GM12878 (cell line): ENCODE data around the gene FAM167B. TPM values are rescaled to one million over a fixed set of nuclear protein-coding genes. Genes with fewer than 3 reads are reported as not detected.

Source experiments
- ATAC-seq: fragments of 200-7000 bp; cut with Tn5 transposase; 3 replicates; pipeline ENCODE4 v1.9.1; 2020; ENCODE audit warnings: mild to moderate bottlenecking, moderate library complexity
- BruUV-seq: library from RNA; stranded (reverse); fragments of 400-500 nt; replicated peaks from 2 replicates; lab custom pipeline; 2021; lab: Mats Ljungman, UMichigan
- CTCF ChIA-PET: fragments of 300-600 bp; sonication (Branson Sonifier 250); formaldehyde crosslinking; extraction: SDS; loops from one replicate; lab custom pipeline; 2021; ENCODE audit warnings: inconsistent platforms; lab: Yijun Ruan, JAX
- POLR2A ChIA-PET: fragments of 350-600 bp; formaldehyde crosslinking; extraction: SDS; loops from one replicate; lab custom pipeline; 2021; ENCODE audit warnings: inconsistent platforms; lab: Charles Lee
- RAD21 ChIA-PET: fragments of 300-600 bp; sonication (Branson Sonifier 250); formaldehyde crosslinking; loops from one replicate; lab custom pipeline; 2023; ENCODE audit warnings: antibody characterized with exemption; ENCODE audit not compliant: unreplicated experiment; lab: Charles Lee
- SMC1A ChIA-PET: fragments of 300-600 bp; sonication (Branson Sonifier 250); formaldehyde crosslinking; loops from one replicate; lab custom pipeline; 2023; ENCODE audit not compliant: unreplicated experiment, uncharacterized antibody; lab: Charles Lee
- DNase-seq: peaks from one replicate; pipeline ENCODE4 v3.0.0-alpha.2; 2011; ENCODE audit warnings: low read depth, low spot score
- FAIRE-seq: peaks from 3 replicates; lab custom pipeline; 2011; peaks lifted over from hg19 to GRCh38; lab: Jason Lieb, UNC
- H2AFZ ChIP-seq: 2 replicates; pipeline ENCODE4 v1.6.0; 2011; ENCODE audit warnings: low read depth, low read length, control low read depth; ENCODE audit not compliant: control insufficient read depth
- H3K27ac ChIP-seq: 2 replicates; pipeline ENCODE4 v1.5.1; 2011; ENCODE audit warnings: control low read depth; ENCODE audit not compliant: control insufficient read depth, insufficient read depth
- H3K27me3 ChIP-seq, 2 experiments: replicated peaks in 1 of 2; 2 replicates each; pipeline versions ENCODE4 v1.6.0 to v1.6.1; 2011; ENCODE audit warnings: low read length in 1 of 2; ENCODE audit not compliant: control insufficient read depth in 2 of 2, insufficient read depth in 2 of 2
- H3K36me3 ChIP-seq, 2 experiments: 2 replicates each; pipeline ENCODE4 v1.5.1; 2011; ENCODE audit warnings: low read length in 1 of 2; ENCODE audit not compliant: control insufficient read depth in 2 of 2, insufficient read depth in 2 of 2
- H3K4me1 ChIP-seq: 2 replicates; pipeline ENCODE4 v1.6.1; 2011; ENCODE audit warnings: mild to moderate bottlenecking, low read length, moderate library complexity, mixed read lengths; ENCODE audit not compliant: control insufficient read depth, insufficient read depth
- H3K4me2 ChIP-seq: 2 replicates; pipeline ENCODE4 v1.6.0; 2011; ENCODE audit warnings: control low read depth; ENCODE audit not compliant: control insufficient read depth, insufficient read depth
- H3K4me3 ChIP-seq: fragments of 200-600 bp; sonication (generic); 2 replicates; pipeline ENCODE4 v1.5.1; 2016
- H3K79me2 ChIP-seq: 2 replicates; pipeline ENCODE4 v1.6.0; 2011; ENCODE audit warnings: low read length; ENCODE audit not compliant: control insufficient read depth, insufficient read depth
- H3K9ac ChIP-seq: 2 replicates; pipeline ENCODE4 v1.8.0; 2011; ENCODE audit warnings: low read length, control low read depth, mixed read lengths; ENCODE audit not compliant: control insufficient read depth, insufficient read depth
- H3K9me3 ChIP-seq: replicated peaks from 3 replicates; pipeline ENCODE4 v1.5.1; 2011; ENCODE audit warnings: mild to moderate bottlenecking, low read length; ENCODE audit not compliant: control insufficient read depth, insufficient read depth
- H4K20me1 ChIP-seq: 2 replicates; pipeline ENCODE4 v1.6.0; 2011; ENCODE audit not compliant: control insufficient read depth, insufficient read depth
- CBFB ChIP-seq: IDR thresholded peaks from 2 replicates; pipeline ENCODE4 v1.6.1; 2016; ENCODE audit warnings: antibody characterized with exemption, low read depth
- HDAC2 ChIP-seq: fragments of 200-600 bp; sonication (generic); IDR thresholded peaks from 2 replicates; pipeline ENCODE4 v1.6.1; 2017
- NFYB ChIP-seq: IDR thresholded peaks from 2 replicates; pipeline ENCODE4 v1.6.1; 2011; ENCODE audit warnings: low read depth, mild to moderate bottlenecking, low read length, improper control_type of control experiment, moderate library complexity; ENCODE audit not compliant: insufficient read depth
- POLR2A ChIP-seq: IDR thresholded peaks from 2 replicates; pipeline ENCODE4 v1.6.1; 2011; ENCODE audit warnings: low read depth, mild to moderate bottlenecking, low read length
- WGBS: methylation state at CpG from one replicate; pipeline ENCODE4 v1.1.6; 2016; ENCODE audit warnings: low lambda C conversion rate; ENCODE audit not compliant: insufficient replicate concordance, insufficient coverage; ENCODE audit errors: missing lambda C conversion rate; 5-methylcytosine and 5-hydroxymethylcytosine counted together
- in situ Hi-C: fragments of 300-500 bp; cut with MboI; formaldehyde crosslinking; loops from 9 replicates; pipeline ENCODE4 v1.14.3; 2018; ENCODE audit warnings: mixed read lengths
- intact Hi-C: fragments of 100-400 bp; cut with micrococcal nuclease; formaldehyde crosslinking; loops from one replicate; pipeline ENCODE4 v1.14.2; 2022; ENCODE audit not compliant: unreplicated experiment
- polyA plus RNA-seq, 11 experiments: library from polyadenylated mRNA; depleted of rRNA in 4 of 11; unstranded in 6 of 11; stranded (reverse) in 5 of 11; fragments of >200 nt; fragmentation: Nextera tagmentation in 4 of 11; fragmentation: Illumina TruSeq in 1 of 11; extraction: Ambion mirVana in 4 of 11; extraction: Trizol in 1 of 11; gene quantifications; 1 replicate in 1 of 11; 2 replicates in 10 of 11; pipeline versions ENCODE4 v1.2.1 to v1.2.3, GENCODE V29; 2011 to 2016; ENCODE audit warnings: inconsistent platforms in 2 of 11, missing spikeins in 2 of 11, low read depth in 1 of 11
- total RNA-seq, 4 experiments: library from RNA; depleted of rRNA in 3 of 4; stranded (reverse); fragments of >200 nt in 3 of 4; fragmentation: Illumina TruSeq in 1 of 4; extraction: Trizol in 1 of 4; gene quantifications; 2 replicates each; pipeline versions ENCODE4 v1.2.1 to v1.2.3, GENCODE V29; 2013 to 2021

FAM167B gene
- total and polyA plus RNA-seq, 10 of the 15 experiments (the other 5 are each of a cell fraction or from before 2014, with no cell fraction given): 0.07 to 1.2 (median 0.36) TPM; not detected in 2

DNA sequence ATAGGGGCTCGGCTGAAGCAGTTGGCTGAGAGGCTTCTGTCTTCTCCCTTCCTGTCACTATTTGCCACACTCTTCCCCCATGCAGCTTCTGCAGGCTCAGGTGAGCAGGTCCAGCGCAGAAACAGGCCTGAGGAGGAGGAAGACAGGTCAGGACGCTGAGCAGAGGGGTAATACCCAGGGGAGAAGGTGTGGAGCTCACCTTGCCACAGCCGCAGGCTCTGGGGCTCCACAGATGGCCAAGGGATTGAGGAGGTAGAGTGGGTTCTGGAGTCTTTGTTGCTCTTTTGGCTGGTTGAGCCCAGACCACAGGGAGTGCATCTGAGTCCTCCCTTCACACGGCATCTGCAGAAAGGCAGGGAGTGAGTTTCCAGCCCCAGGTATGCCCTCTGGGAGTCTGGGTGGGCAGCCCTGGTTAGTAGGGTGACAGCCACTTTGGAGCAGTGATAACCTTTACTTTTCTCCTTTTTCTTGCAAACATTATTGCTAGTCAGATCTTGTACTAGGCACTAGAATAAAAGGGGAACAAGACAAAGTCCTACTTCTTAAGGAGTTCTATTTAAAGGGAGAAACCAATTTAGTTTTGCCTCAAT, 15.1 kb upstream of the FAM167B start:
- no peaks in the 10 kb centered on the region for H3K79me2 ChIP-seq
- peaks cover 15 to 19% of the 10 kb centered on the region in 2 experiments; a peak in 3 of 4 replicates for H3K36me3 ChIP-seq
- ChIA-PET SMC1A (interaction anchor here (0.8 kb wide), 1 partner anchor 13 kb away, joined by 3 read pairs; no protein-coding TSS in a partner anchor), CTCF (interaction anchor here (0.8 to 2.8 kb wide), 4 partner anchors 11 to 101 kb away, joined by 3 to 9 read pairs (median 4); no protein-coding TSS in a partner anchor), RAD21 (no interaction called here), POLR2A (no interaction called here)
- no TSS peak for BruUV-seq
- no peaks in the 10 kb centered on the region for H3K4me1 ChIP-seq
- no peak overlapping the region for H3K27ac ChIP-seq
- H4K20me1 ChIP-seq: no peaks in the 10 kb centered on the region
- no peaks in the 10 kb centered on the region for H3K27me3 ChIP-seq
- FAIRE-seq (no peak), DNase-seq (no peak), ATAC-seq (no peak; the same call in 2 of the 3 replicates)
- no peak overlapping the region for H2AFZ ChIP-seq
- H3K9me3 ChIP-seq: no peaks in the 10 kb centered on the region
- in situ Hi-C loops: no loop called here
- no peak overlapping the region for H3K9ac ChIP-seq
- H3K4me3 ChIP-seq: no peak overlapping the region
- intact Hi-C loops: no loop called here
- TF ChIP-seq NFYB (no peak), CBFB (no peak), POLR2A (peak; percentile 51)
- WGBS: 72% methylated on average over 5 of the region's 5 CpGs
- no peak overlapping the region for H3K4me2 ChIP-seq

DNA sequence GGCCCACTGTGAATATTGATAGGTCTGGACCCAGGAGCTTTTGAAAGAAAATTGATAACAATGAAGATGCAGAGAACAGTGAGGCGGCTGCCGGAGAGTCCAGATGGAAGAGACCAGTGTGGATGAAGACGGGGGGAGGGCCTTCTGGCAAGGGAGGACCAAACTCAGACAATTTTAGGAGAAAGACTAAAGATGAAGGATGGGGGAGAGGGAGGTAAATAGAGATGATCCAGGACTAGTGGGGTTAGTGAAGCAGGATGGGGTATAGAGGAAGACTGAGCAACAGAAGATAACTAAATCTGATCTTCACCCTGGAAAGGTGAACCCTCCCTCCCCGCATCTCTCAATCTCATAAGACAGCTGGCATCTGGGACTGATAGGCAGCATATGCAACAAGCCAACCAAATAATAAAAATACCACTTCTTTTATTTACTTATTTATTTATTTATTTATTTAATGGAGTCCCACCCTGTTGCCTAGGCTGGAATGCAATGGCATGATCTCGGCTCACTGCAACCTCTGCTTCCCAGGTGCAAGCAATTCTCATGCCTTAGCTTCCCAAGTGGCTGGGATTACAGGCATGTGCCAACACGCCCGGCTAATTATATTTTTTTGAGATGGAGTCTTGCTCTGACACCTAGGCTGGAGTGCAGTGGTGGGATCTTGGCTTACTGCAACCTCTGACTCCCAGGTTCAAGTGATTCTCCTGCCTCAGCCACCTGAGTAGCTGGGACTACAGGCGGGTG, 14.3 kb upstream of the FAM167B start:
- ChIA-PET SMC1A (interaction anchor here (0.8 kb wide), 1 partner anchor 14 kb away, joined by 3 read pairs; no protein-coding TSS in a partner anchor), RAD21 (no interaction called here), CTCF (interaction anchor here (2.8 kb wide), 1 partner anchor 17 kb away, joined by 9 read pairs; no protein-coding TSS in a partner anchor), POLR2A (interaction anchor here (0.5 kb wide), 1 partner anchor 22 kb away, joined by 5 read pairs; no protein-coding TSS in a partner anchor)
- H3K79me2 ChIP-seq: no peaks in the 10 kb centered on the region
- H3K4me2 ChIP-seq: no peak overlapping the region
- peaks cover 11 to 18% of the 10 kb centered on the region in 2 experiments; a peak in 3 of 4 replicates for H3K36me3 ChIP-seq
- FAIRE-seq (no peak), DNase-seq (no peak), ATAC-seq (no peak)
- no peaks in the 10 kb centered on the region for H4K20me1 ChIP-seq
- in situ Hi-C loops: no loop called here
- BruUV-seq: no TSS peak
- 98% methylated on average over 8 of the region's 8 CpGs for WGBS
- no peak overlapping the region for H3K27ac ChIP-seq
- intact Hi-C loops: no loop called here
- H3K4me1 ChIP-seq: no peaks in the 10 kb centered on the region
- no peak overlapping the region for H2AFZ ChIP-seq
- H3K27me3 ChIP-seq: no peaks in the 10 kb centered on the region
- H3K9ac ChIP-seq: no peak overlapping the region
- H3K4me3 ChIP-seq: no peak overlapping the region
- no peak for TF ChIP-seq HDAC2
- TF ChIP-seq POLR2A: peak; percentile 7; the same call in 1 of the 2 replicates
- no peaks in the 10 kb centered on the region for H3K9me3 ChIP-seq
